Mammary epithelial cell (primary cell): ENCODE data around the gene SMAD7.

Source experiments
- CTCF ChIP-seq, 2 donors: IDR thresholded peaks in 1 of 2; conservative IDR thresholded peaks in 1 of 2; 2 replicates each; pipeline ENCODE4 v1.5.1; 2011 to 2012; ENCODE audit warnings: inconsistent platforms in 2 of 2, low read length in 2 of 2, mild to moderate bottlenecking in 2 of 2, control low read depth in 1 of 2, low read depth in 1 of 2; ENCODE audit not compliant: insufficient read depth in 1 of 2; ENCODE audit errors: extremely low read depth in 1 of 2
- EZH2 ChIP-seq: IDR thresholded peaks from 2 replicates; pipeline ENCODE4 v1.6.1; 2012; ENCODE audit warnings: low read length, inconsistent platforms, borderline replicate concordance

DNA sequence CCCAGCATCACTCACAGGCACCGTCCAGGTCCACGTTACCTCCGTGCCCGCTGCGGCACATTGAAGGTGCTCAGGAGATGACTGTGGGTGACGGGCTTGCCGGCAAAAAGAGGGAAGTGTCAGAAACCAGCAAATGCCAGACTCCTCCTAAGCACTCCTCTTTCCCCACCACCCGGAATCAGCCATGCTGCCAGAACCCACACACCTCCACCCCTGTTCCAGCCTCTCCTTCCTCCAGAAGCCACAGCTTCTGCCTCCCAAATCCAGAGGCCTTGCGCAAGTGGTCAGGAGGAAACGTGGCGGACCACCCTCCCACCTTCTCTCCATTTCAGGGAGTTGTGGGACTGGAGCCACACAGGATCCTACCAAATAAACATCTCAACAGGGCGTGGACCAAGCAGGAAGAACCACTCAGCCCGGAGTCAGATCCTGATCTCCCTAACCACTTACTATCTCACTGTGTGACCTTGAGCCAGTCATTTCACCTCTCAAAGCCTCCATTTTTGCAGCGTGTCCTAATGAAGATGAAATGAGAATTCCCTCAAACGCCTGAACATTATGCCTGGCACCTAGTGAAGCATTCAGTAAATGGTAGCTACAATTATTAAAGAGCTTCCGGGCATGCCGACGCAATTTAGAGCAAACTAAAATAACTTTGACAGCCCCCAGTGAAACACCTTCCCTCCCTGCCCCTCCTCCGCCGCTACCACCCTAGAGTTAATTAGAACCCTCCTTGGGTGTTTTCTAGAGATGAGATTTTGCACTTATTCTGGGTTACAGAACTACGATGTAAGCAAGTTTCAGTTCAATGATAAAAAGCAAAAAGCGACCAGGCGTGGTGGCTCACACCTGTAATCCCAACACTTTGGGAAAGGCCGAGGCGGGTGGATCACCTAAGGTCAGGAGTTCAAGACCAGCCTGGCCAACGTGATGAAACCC, 32.9 kb downstream of the SMAD7 start:
- no peak for TF ChIP-seq CTCF (conservative IDR thresholded peaks at IDR 0.05 in 1 of 2, IDR thresholded peaks at IDR 0.05 in 1 of 2; ENCODE audit: extremely low read depth in 1 of 2, insufficient read depth in 1 of 2, low read depth in 1 of 2, low read length in 2 of 2)
- TF ChIP-seq EZH2: no peak
